ENCODE measurements around the gene C19orf53. TPM values are rescaled to one million over a fixed set of nuclear protein-coding genes. Genes with fewer than 3 reads are reported as not detected.

Gene C19orf53
- total RNA-seq, 1 donor from 2014 or later, result 95.6 TPM

- H4K20me1 ChIP-seq (ENCODE audit: low read depth), result peaks cover 7% of the 10 kb centered on the region
- peaks cover 9% of the 10 kb centered on the region for H3F3A ChIP-seq (ENCODE audit: low read depth)
- Mint-ChIP-seq H3K4me1 (peaks cover 8% of the 10 kb centered on the region), H3K27me3 (ENCODE audit: insufficient read depth, low read depth) (peaks cover 5% of the 10 kb centered on the region), H3K4me3 (no peak overlapping the region), H3K27ac (no peak overlapping the region), H3K36me3 (peaks cover 3% of the 10 kb centered on the region), H3K9me3 (peaks cover 2% of the 10 kb centered on the region)
- TF ChIP-seq EZH2phosphoT487 (IDR thresholded peaks at IDR 0.05) (no peak), EZH2 (IDR thresholded peaks at IDR 0.05) (no peak), CTCF (IDR thresholded peaks at IDR 0.05) (no peak)
- no peak overlapping the region for H3K4me3 ChIP-seq
- H3K9me3 ChIP-seq (ENCODE audit: low read depth), result no peaks in the 10 kb centered on the region
- no peak overlapping the region for H3K9ac ChIP-seq
- H3K36me3 ChIP-seq, result no peaks in the 10 kb centered on the region
- no peak overlapping the region for H2AFZ ChIP-seq (replicated peaks)
- H3K27me3 ChIP-seq, result peaks cover 14% of the 10 kb centered on the region
- H3K79me2 ChIP-seq (ENCODE audit: low read depth), result no peaks in the 10 kb centered on the region
- H3K27ac ChIP-seq, result no peak overlapping the region
- no peaks in the 10 kb centered on the region for H3K4me1 ChIP-seq
- H3K4me2 ChIP-seq, result no peak overlapping the region
- no peak for DNase-seq (ENCODE audit: low spot score)
Measured at GRCh38 chr19:13768510-13768909, 5.7 kb upstream of the C19orf53 start.

GRCh38 chr19:13770013-13770635, 4.1 kb upstream of the C19orf53 start:
- Mint-ChIP-seq H3K9me3 (no peaks in the 10 kb centered on the region), H3K4me3 (no peak overlapping the region), H3K27ac (no peak overlapping the region), H3K27me3 (ENCODE audit: insufficient read depth, low read depth) (peaks cover 3% of the 10 kb centered on the region), H3K36me3 (no peaks in the 10 kb centered on the region), H3K4me1 (peaks cover 10% of the 10 kb centered on the region)
- Histone ChIP-seq H3K4me1 (peaks cover under 1% of the 10 kb centered on the region), H3K27me3 (peaks cover 5% of the 10 kb centered on the region), H3K36me3 (no peaks in the 10 kb centered on the region), H3K9me3 (ENCODE audit: low read depth) (no peaks in the 10 kb centered on the region), H4K20me1 (ENCODE audit: low read depth) (peaks cover 10% of the 10 kb centered on the region), H3F3A (ENCODE audit: low read depth) (peaks cover 14% of the 10 kb centered on the region), H3K79me2 (ENCODE audit: low read depth) (peaks cover 8% of the 10 kb centered on the region), H3K9ac (no peak overlapping the region), H3K4me3 (no peak overlapping the region), H2AFZ (replicated peaks) (no peak overlapping the region), H3K4me2 (no peak overlapping the region), H3K27ac (no peak overlapping the region)
- no peak for DNase-seq (ENCODE audit: low spot score)
- TF ChIP-seq CTCF (IDR thresholded peaks at IDR 0.05), result no peak
- TF ChIP-seq EZH2phosphoT487 (IDR thresholded peaks at IDR 0.05), result no peak
- no peak for TF ChIP-seq EZH2 (IDR thresholded peaks at IDR 0.05)

- Histone ChIP-seq H3K4me3 (no peak overlapping the region), H3K36me3 (no peaks in the 10 kb centered on the region), H3K79me2 (ENCODE audit: low read depth) (peaks cover 28% of the 10 kb centered on the region), H3K27ac (no peak overlapping the region), H3K27me3 (no peaks in the 10 kb centered on the region), H3K9me3 (ENCODE audit: low read depth) (no peaks in the 10 kb centered on the region), H2AFZ (replicated peaks) (no peak overlapping the region), H3F3A (ENCODE audit: low read depth) (peaks cover 25% of the 10 kb centered on the region), H3K4me1 (peaks cover 14% of the 10 kb centered on the region), H4K20me1 (ENCODE audit: low read depth) (peaks cover 18% of the 10 kb centered on the region), H3K4me2 (no peak overlapping the region), H3K9ac (no peak overlapping the region)
- H3K4me1 Mint-ChIP-seq, result peaks cover 38% of the 10 kb centered on the region
- H3K9me3 Mint-ChIP-seq, result no peaks in the 10 kb centered on the region
- no peak for TF ChIP-seq CTCF (IDR thresholded peaks at IDR 0.05)
- no peak for TF ChIP-seq EZH2phosphoT487 (IDR thresholded peaks at IDR 0.05)
- no peak for TF ChIP-seq EZH2 (IDR thresholded peaks at IDR 0.05)
- H3K36me3 Mint-ChIP-seq, result peaks cover 24% of the 10 kb centered on the region
- no peak overlapping the region for H3K4me3 Mint-ChIP-seq
- DNase-seq (ENCODE audit: low spot score), result no peak
- no peak overlapping the region for H3K27ac Mint-ChIP-seq
- peaks cover 2% of the 10 kb centered on the region for H3K27me3 Mint-ChIP-seq (ENCODE audit: insufficient read depth, low read depth)
Measured at GRCh38 chr19:13778398-13778797, 4.1 kb downstream of the C19orf53 start.
